Measurements from ENCODE around the gene DENND1B. TPM values are rescaled to one million over a fixed set of nuclear protein-coding genes. Genes with fewer than 3 reads are reported as not detected.
"Not testable (repeated sequence)": the region's sequence is repeated elsewhere in the genome, so short reads cannot be mapped to it uniquely, and the experiment has no call there.

Gene DENND1B
- total RNA-seq, 1 donor from 2014 or later, result 26.9 TPM

DNA sequence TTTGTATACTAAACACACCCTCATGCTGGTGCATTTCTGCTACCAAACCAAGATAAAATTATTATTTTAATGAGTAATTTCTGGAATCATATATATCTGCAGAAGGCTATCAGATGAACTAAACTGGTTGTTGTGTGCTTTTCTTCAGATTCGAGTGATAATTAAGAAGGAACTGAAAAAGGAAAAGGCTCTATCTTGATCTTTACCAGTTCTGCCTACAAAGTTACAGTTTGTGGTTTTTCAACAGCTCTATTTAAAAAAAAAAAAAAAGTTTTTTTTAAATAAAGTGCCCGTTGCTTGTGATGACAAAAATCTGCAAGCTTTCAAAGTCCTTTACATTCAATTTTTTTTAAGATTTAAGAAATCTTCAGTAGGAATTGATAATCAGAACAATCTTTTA is 13.6 kb downstream of the DENND1B start:
- no peaks in the 10 kb centered on the region for H3K36me3 ChIP-seq
- no peak overlapping the region for H3K27ac ChIP-seq (replicated peaks)
- H3K9me3 ChIP-seq (replicated peaks), result no peaks in the 10 kb centered on the region
- intact Hi-C loops (cut with micrococcal nuclease), result no loop called here
- H3K27me3 ChIP-seq (ENCODE audit: low read depth), result no peaks in the 10 kb centered on the region
- no peak for TF ChIP-seq CTCF (IDR thresholded peaks at IDR 0.05; ENCODE audit: borderline replicate concordance)
- H3K4me1 ChIP-seq, result peaks cover 28% of the 10 kb centered on the region
- no peak for DNase-seq
- no peak overlapping the region for H3K4me3 ChIP-seq

DNA sequence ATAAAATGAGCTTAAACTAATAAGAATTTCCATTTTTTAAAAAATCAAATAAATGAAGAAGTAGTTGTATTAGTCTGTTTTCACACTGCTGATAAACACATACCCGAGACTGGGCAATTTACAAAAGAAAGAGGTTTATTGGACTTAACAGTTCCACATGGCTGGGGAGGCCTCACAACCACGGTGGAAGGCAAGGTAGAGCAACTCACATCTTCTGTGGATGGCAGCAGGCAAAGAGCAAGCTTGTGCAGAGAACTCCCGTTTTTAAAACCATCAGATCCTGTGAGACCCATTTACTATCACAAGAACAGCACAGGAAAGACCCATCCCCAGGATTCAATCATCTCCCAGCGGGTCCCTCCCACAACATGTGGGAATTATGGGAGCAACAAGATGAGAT is 19.7 kb downstream of the DENND1B start:
- intact Hi-C loops (cut with micrococcal nuclease); H3K4me3 ChIP-seq; H3K9me3 ChIP-seq (replicated peaks); H3K36me3 ChIP-seq; DNase-seq; H3K27me3 ChIP-seq (ENCODE audit: low read depth); H3K4me1 ChIP-seq; H3K27ac ChIP-seq (replicated peaks): not testable (repeated sequence)

- H3K9me3 ChIP-seq (replicated peaks); H3K27me3 ChIP-seq (ENCODE audit: low read depth); H3K27ac ChIP-seq (replicated peaks); H3K4me1 ChIP-seq; H3K36me3 ChIP-seq; H3K4me3 ChIP-seq; DNase-seq; intact Hi-C loops (cut with micrococcal nuclease): not testable (repeated sequence)
Observed at GRCh38 chr1:197752652-197753164, 22.6 kb downstream of the DENND1B start.

- DNase-seq, result no peak
- Histone ChIP-seq H3K27ac (replicated peaks) (no peak overlapping the region), H3K27me3 (ENCODE audit: low read depth) (no peaks in the 10 kb centered on the region), H3K36me3 (peaks cover 7% of the 10 kb centered on the region), H3K4me3 (no peak overlapping the region), H3K4me1 (peaks cover 8% of the 10 kb centered on the region), H3K9me3 (replicated peaks) (no peaks in the 10 kb centered on the region)
- TF ChIP-seq CTCF (IDR thresholded peaks at IDR 0.05; ENCODE audit: borderline replicate concordance), result no peak
- intact Hi-C loops (cut with micrococcal nuclease), result no loop called here
Observed at GRCh38 chr1:197750366-197750765, 24.9 kb downstream of the DENND1B start.

DNA sequence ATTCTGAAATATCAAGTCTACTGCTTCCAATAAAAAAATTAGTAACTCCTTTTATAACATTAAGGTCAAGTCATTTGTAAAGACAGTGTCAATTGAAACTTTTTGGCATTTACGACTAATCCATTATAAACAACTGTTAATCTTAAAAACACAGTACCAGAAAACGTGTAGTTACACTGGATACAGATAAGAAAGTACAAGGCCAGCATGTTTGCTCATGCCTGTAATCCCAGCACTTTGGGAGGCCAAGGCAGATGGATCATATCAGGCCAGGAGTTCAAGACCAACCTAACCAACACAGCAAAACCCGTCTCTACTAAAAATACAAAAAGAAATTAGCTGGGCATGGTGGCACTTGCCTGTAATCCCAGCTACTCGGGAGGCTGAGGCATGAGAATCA is 29.4 kb downstream of the DENND1B start:
- H3K9me3 ChIP-seq (replicated peaks), result no peaks in the 10 kb centered on the region
- no peak overlapping the region for H3K4me3 ChIP-seq
- no peaks in the 10 kb centered on the region for H3K27me3 ChIP-seq (ENCODE audit: low read depth)
- DNase-seq, result no peak
- intact Hi-C loops (cut with micrococcal nuclease), result no loop called here
- no peak overlapping the region for H3K27ac ChIP-seq (replicated peaks)
- no peak for TF ChIP-seq CTCF (IDR thresholded peaks at IDR 0.05; ENCODE audit: borderline replicate concordance)
- peaks cover 25% of the 10 kb centered on the region for H3K4me1 ChIP-seq
- H3K36me3 ChIP-seq, result no peaks in the 10 kb centered on the region

DNA sequence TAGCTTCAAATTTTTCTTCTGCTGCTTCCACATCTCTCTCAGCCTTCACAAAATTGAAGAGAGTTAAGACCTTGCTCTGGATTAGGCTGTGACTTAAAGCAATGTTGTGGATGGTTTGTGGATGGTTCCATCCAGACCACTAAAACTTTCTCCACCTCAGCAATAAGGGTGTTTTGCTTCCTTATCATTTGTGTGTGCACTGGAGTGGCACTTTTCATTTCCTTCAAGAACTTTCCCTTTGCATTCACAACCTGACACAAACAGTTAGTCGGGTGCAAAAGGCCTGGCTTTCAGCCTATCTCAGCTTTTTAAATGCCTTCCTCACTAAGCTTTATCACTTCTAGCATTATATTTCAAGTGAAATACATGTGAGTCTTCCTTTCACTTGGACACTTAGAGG is 30.3 kb downstream of the DENND1B start:
- intact Hi-C loops (cut with micrococcal nuclease), result no loop called here
- Histone ChIP-seq H3K4me1 (peaks cover 34% of the 10 kb centered on the region), H3K36me3 (no peaks in the 10 kb centered on the region), H3K27me3 (ENCODE audit: low read depth) (no peaks in the 10 kb centered on the region), H3K27ac (replicated peaks) (no peak overlapping the region), H3K4me3 (no peak overlapping the region), H3K9me3 (replicated peaks) (no peaks in the 10 kb centered on the region)
- TF ChIP-seq CTCF (IDR thresholded peaks at IDR 0.05; ENCODE audit: borderline replicate concordance), result no peak
- no peak for DNase-seq

GRCh38 chr1:197743578-197743977 is 31.7 kb downstream of the DENND1B start:
- Histone ChIP-seq H3K4me1 (peaks cover 41% of the 10 kb centered on the region), H3K27me3 (ENCODE audit: low read depth) (no peaks in the 10 kb centered on the region), H3K9me3 (replicated peaks) (no peaks in the 10 kb centered on the region), H3K4me3 (no peak overlapping the region), H3K27ac (replicated peaks) (no peak overlapping the region), H3K36me3 (no peaks in the 10 kb centered on the region)
- DNase-seq, result no peak
- TF ChIP-seq CTCF (IDR thresholded peaks at IDR 0.05; ENCODE audit: borderline replicate concordance), result no peak
- intact Hi-C loops (cut with micrococcal nuclease), result no loop called here

Measured in left ventricle myocardium inferior (tissue), 1 donor.